SK-N-SH treated with all-trans-retinoic acid at 6 μM for 48 hours (cell line): ENCODE results near the gene ALAS1.

ENCODE experiments used
- ARNTL ChIP-seq: fragments of 450-650 bp; formaldehyde crosslinking; IDR thresholded peaks from 2 replicates; pipeline ENCODE4 v1.5.0; 2020; ENCODE audit warnings: low read depth, mild to moderate bottlenecking, moderate library complexity, borderline replicate concordance
- ESRRG ChIP-seq: fragments of 250-450 bp; sonication (Bioruptor Pico); IDR thresholded peaks from 2 replicates; pipeline ENCODE4 v1.6.1; 2021; ENCODE audit warnings: mild to moderate bottlenecking
- OSR1 ChIP-seq: fragments of 250-450 bp; sonication (Bioruptor Pico); IDR thresholded peaks from 2 replicates; pipeline ENCODE4 v1.8.0; 2022; ENCODE audit warnings: moderate library complexity, mild to moderate bottlenecking, inconsistent platforms
- PPARA ChIP-seq: fragments of 250-450 bp; sonication (Bioruptor Pico); IDR thresholded peaks from 2 replicates; pipeline ENCODE4 v1.5.0; 2020; ENCODE audit warnings: mild to moderate bottlenecking, borderline replicate concordance
- RARB ChIP-seq: fragments of 250-450 bp; sonication (Bioruptor Pico); IDR thresholded peaks from 2 replicates; pipeline ENCODE4 v1.8.0; 2021; ENCODE audit warnings: mild to moderate bottlenecking, moderate library complexity
- ZFP3 ChIP-seq: fragments of 250-450 bp; sonication (Bioruptor Pico); IDR thresholded peaks from 2 replicates; pipeline ENCODE4 v1.5.0; 2020; ENCODE audit warnings: mild to moderate bottlenecking, moderate library complexity
- ZFP30 ChIP-seq: fragments of 450-650 bp; formaldehyde crosslinking; IDR thresholded peaks from 2 replicates; pipeline ENCODE4 v1.5.0; 2022; ENCODE audit warnings: mild to moderate bottlenecking, moderate library complexity
- ZNF565 ChIP-seq: fragments of 450-650 bp; formaldehyde crosslinking; conservative IDR thresholded peaks from 2 replicates; pipeline ENCODE4 v1.5.0; 2020; ENCODE audit warnings: low read depth, mild to moderate bottlenecking, moderate library complexity
- ZNF70 ChIP-seq: fragments of 450-650 bp; formaldehyde crosslinking; IDR thresholded peaks from 2 replicates; pipeline ENCODE4 v1.5.0; 2020; ENCODE audit warnings: mild to moderate bottlenecking, moderate library complexity
- TF ChIP-seq, protein P1 (sequence below): fragments of 250-450 bp; sonication (Bioruptor Pico); IDR thresholded peaks from 2 replicates; pipeline ENCODE4 v1.8.0; 2020; ENCODE audit warnings: mild to moderate bottlenecking, moderate library complexity, borderline replicate concordance
- TF ChIP-seq, protein P2 (sequence below): fragments of 250-450 bp; sonication (Bioruptor Pico); IDR thresholded peaks from 2 replicates; pipeline ENCODE4 v1.8.0; 2021; ENCODE audit warnings: low read depth, mild to moderate bottlenecking, moderate library complexity, borderline replicate concordance
- TF ChIP-seq, protein P3 (sequence below): fragments of 250-450 bp; sonication (Bioruptor Pico); IDR thresholded peaks from 2 replicates; pipeline ENCODE4 v1.5.1; 2020; ENCODE audit warnings: low read depth, mild to moderate bottlenecking, moderate library complexity

- TF ChIP-seq, protein P1, sequence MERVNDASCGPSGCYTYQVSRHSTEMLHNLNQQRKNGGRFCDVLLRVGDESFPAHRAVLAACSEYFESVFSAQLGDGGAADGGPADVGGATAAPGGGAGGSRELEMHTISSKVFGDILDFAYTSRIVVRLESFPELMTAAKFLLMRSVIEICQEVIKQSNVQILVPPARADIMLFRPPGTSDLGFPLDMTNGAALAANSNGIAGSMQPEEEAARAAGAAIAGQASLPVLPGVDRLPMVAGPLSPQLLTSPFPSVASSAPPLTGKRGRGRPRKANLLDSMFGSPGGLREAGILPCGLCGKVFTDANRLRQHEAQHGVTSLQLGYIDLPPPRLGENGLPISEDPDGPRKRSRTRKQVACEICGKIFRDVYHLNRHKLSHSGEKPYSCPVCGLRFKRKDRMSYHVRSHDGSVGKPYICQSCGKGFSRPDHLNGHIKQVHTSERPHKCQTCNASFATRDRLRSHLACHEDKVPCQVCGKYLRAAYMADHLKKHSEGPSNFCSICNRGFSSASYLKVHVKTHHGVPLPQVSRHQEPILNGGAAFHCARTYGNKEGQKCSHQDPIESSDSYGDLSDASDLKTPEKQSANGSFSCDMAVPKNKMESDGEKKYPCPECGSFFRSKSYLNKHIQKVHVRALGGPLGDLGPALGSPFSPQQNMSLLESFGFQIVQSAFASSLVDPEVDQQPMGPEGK = no peak
- TF ChIP-seq, protein P2, sequence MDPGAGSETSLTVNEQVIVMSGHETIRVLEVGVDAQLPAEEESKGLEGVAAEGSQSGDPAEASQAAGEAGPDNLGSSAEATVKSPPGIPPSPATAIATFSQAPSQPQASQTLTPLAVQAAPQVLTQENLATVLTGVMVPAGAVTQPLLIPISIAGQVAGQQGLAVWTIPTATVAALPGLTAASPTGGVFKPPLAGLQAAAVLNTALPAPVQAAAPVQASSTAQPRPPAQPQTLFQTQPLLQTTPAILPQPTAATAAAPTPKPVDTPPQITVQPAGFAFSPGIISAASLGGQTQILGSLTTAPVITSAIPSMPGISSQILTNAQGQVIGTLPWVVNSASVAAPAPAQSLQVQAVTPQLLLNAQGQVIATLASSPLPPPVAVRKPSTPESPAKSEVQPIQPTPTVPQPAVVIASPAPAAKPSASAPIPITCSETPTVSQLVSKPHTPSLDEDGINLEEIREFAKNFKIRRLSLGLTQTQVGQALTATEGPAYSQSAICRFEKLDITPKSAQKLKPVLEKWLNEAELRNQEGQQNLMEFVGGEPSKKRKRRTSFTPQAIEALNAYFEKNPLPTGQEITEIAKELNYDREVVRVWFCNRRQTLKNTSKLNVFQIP (CRISPR knock-in tag) = no peak
- TF ChIP-seq PPARA = no peak
- TF ChIP-seq ARNTL = no peak
- TF ChIP-seq, protein P3, sequence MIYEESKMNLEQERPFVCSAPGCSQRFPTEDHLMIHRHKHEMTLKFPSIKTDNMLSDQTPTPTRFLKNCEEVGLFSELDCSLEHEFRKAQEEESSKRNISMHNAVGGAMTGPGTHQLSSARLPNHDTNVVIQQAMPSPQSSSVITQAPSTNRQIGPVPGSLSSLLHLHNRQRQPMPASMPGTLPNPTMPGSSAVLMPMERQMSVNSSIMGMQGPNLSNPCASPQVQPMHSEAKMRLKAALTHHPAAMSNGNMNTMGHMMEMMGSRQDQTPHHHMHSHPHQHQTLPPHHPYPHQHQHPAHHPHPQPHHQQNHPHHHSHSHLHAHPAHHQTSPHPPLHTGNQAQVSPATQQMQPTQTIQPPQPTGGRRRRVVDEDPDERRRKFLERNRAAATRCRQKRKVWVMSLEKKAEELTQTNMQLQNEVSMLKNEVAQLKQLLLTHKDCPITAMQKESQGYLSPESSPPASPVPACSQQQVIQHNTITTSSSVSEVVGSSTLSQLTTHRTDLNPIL = no peak
- TF ChIP-seq ZFP30 = no peak
- TF ChIP-seq ZFP3 = no peak
- no peak for TF ChIP-seq ZNF70 (CRISPR knock-in tag)
- no peak for TF ChIP-seq ESRRG
- no peak for TF ChIP-seq ZNF565 (CRISPR knock-in tag)
- TF ChIP-seq OSR1 (CRISPR knock-in tag) = no peak
- TF ChIP-seq RARB = no peak
These were observed 30.3 kb downstream of the ALAS1 start for GRCh38 chr3:52228266-52228665.
